Breast epithelium (tissue), 3 donors: Measurements from ENCODE around the gene TARS1.

Source experiments
- POLR2AphosphoS5 ChIP-seq, 3 donors: sonication (generic); formaldehyde crosslinking; IDR thresholded peaks; one replicate each; pipeline ENCODE4 v1.6.1; 2017; ENCODE audit warnings: antibody characterized with exemption in 3 of 3
- TF ChIP-seq, protein P1 (sequence below), 3 donors: fragments of 450-650 bp; IDR thresholded peaks; one replicate each; pipeline ENCODE4 v1.5.1; 2016 to 2017; ENCODE audit warnings: antibody characterized with exemption in 3 of 3, mild to moderate bottlenecking in 3 of 3, moderate library complexity in 3 of 3

DNA sequence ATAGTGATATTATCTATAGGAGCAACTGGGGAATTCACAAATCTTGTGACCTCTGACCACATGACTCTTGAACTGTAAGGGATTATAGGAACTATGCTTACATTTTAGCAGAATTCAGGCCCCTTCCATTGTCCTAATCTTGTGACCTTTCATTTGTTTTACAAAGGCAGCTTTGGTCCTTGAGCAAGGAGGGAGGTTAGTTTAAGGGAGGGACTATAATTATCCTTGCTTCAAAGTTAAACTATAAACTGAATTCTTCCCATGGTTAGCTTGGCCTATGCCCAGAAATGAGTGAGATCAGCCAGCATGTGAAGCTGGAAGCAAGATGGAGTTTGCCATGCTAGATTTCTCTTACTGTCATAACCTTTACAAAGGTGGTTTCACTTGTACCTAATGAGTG, 51.2 kb downstream of the TARS1 start:
- TF ChIP-seq, protein P1, sequence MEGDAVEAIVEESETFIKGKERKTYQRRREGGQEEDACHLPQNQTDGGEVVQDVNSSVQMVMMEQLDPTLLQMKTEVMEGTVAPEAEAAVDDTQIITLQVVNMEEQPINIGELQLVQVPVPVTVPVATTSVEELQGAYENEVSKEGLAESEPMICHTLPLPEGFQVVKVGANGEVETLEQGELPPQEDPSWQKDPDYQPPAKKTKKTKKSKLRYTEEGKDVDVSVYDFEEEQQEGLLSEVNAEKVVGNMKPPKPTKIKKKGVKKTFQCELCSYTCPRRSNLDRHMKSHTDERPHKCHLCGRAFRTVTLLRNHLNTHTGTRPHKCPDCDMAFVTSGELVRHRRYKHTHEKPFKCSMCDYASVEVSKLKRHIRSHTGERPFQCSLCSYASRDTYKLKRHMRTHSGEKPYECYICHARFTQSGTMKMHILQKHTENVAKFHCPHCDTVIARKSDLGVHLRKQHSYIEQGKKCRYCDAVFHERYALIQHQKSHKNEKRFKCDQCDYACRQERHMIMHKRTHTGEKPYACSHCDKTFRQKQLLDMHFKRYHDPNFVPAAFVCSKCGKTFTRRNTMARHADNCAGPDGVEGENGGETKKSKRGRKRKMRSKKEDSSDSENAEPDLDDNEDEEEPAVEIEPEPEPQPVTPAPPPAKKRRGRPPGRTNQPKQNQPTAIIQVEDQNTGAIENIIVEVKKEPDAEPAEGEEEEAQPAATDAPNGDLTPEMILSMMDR (IDR thresholded peaks at IDR 0.05) = no peak
- TF ChIP-seq POLR2AphosphoS5 (IDR thresholded peaks at IDR 0.05) = no peak
